B cell (primary cell): ENCODE results near the gene NOP16. TPM values are rescaled to one million over a fixed set of nuclear protein-coding genes. Genes with fewer than 3 reads are reported as not detected.

ENCODE experiments used
- ATAC-seq: fragments of 200-7000 bp; cut with Tn5 transposase; one replicate; pipeline ENCODE4 v1.10.0; 2021; ENCODE audit warnings: low read depth, mild to moderate bottlenecking, moderate number of reproducible peaks, moderate library complexity
- CTCF ChIA-PET: fragments of 350-600 bp; sonication (Branson Sonifier 250); formaldehyde crosslinking; loops from one replicate; lab custom pipeline; 2021; ENCODE audit warnings: antibody characterized with exemption, inconsistent platforms; lab: Charles Lee
- POLR2A ChIA-PET: fragments of 350-600 bp; sonication (Branson Sonifier 250); formaldehyde crosslinking; loops from one replicate; lab custom pipeline; 2021; ENCODE audit warnings: antibody characterized with exemption; lab: Charles Lee
- DNase-seq: peaks from one replicate; pipeline ENCODE4 v3.0.0; 2013
- H2AFZ ChIP-seq: 2 replicates; pipeline ENCODE4 v1.6.1; 2012; ENCODE audit warnings: mild to moderate bottlenecking, low read depth, low read length; ENCODE audit not compliant: insufficient read depth, poor library complexity, severe bottlenecking
- H3K27ac ChIP-seq, 2 donors: 1 replicate in 1 of 2; 2 replicates in 1 of 2; pipeline ENCODE4 v1.5.1; 2012 to 2013; ENCODE audit warnings: low read length in 2 of 2, mild to moderate bottlenecking in 2 of 2, moderate library complexity in 1 of 2
- H3K27me3 ChIP-seq, 4 experiments: fragments of 200-600 bp in 1 of 4; sonication (generic) in 1 of 4; replicated peaks in 1 of 4; 1 replicate in 2 of 4; 2 replicates in 2 of 4; pipeline versions ENCODE4 v1.6.1 to v1.7.0; 2013 to 2016; ENCODE audit warnings: low read length in 3 of 4, mild to moderate bottlenecking in 2 of 4, mixed read lengths in 1 of 4, moderate library complexity in 1 of 4; ENCODE audit not compliant: insufficient read depth in 4 of 4, control insufficient read depth in 3 of 4; ENCODE audit errors: control extremely low read depth in 1 of 4
- H3K36me3 ChIP-seq, 2 experiments: replicated peaks in 1 of 2; 1 replicate in 1 of 2; 2 replicates in 1 of 2; pipeline versions ENCODE4 v1.6.1 to v1.7.1; 2013; ENCODE audit warnings: low read length in 1 of 2; ENCODE audit not compliant: insufficient read depth in 2 of 2, control insufficient read depth in 1 of 2; ENCODE audit errors: control extremely low read depth in 1 of 2, extremely low read depth in 1 of 2
- H3K4me1 ChIP-seq, 2 donors: fragments of 200-600 bp in 1 of 2; sonication (generic) in 1 of 2; 1 replicate in 1 of 2; 2 replicates in 1 of 2; pipeline versions ENCODE4 v1.5.1 to v1.6.1; 2013 to 2017; ENCODE audit warnings: low read length in 2 of 2; ENCODE audit not compliant: control insufficient read depth in 2 of 2, insufficient read depth in 2 of 2
- H3K4me2 ChIP-seq: replicated peaks from 2 replicates; pipeline ENCODE3; 2012; ENCODE audit warnings: mild to moderate bottlenecking, low read depth, low read length; ENCODE audit not compliant: poor library complexity, severe bottlenecking
- H3K4me3 ChIP-seq, 5 experiments: fragments of 200-600 bp in 1 of 5; sonication (generic) in 1 of 5; 1 replicate in 3 of 5; 2 replicates in 2 of 5; pipeline versions ENCODE4 v1.5.1 to v1.7.0; 2011 to 2016; ENCODE audit warnings: low read length in 4 of 5, mild to moderate bottlenecking in 4 of 5, low read depth in 2 of 5, control low read depth in 1 of 5, moderate library complexity in 1 of 5; ENCODE audit not compliant: insufficient read depth in 1 of 5; ENCODE audit errors: control extremely low read depth in 1 of 5, extremely low read depth in 1 of 5
- H3K79me2 ChIP-seq: fragments of 200-600 bp; sonication (generic); one replicate; pipeline ENCODE4 v1.6.0; 2016; ENCODE audit warnings: low read length; ENCODE audit not compliant: control insufficient read depth, insufficient read depth
- H3K9ac ChIP-seq: fragments of 200-600 bp; sonication (generic); 2 replicates; pipeline ENCODE4 v1.6.1; 2017; ENCODE audit warnings: mild to moderate bottlenecking, low read length, moderate library complexity
- H3K9me3 ChIP-seq, 3 donors: one replicate each; pipeline versions ENCODE4 v1.6.1 to v1.7.1; 2013; ENCODE audit warnings: low read length in 2 of 3; ENCODE audit not compliant: control insufficient read depth in 2 of 3, insufficient read depth in 1 of 3; ENCODE audit errors: control extremely low read depth in 1 of 3
- H4K20me1 ChIP-seq: 2 replicates; pipeline ENCODE4 v1.6.0; 2012; ENCODE audit warnings: mild to moderate bottlenecking, low read length; ENCODE audit not compliant: insufficient read depth, control insufficient read depth, poor library complexity, severe bottlenecking
- H3K27ac Mint-ChIP-seq: one replicate; pipeline ENCODE4 v1.8.0; 2021; ENCODE audit warnings: mixed read lengths
- H3K27me3 Mint-ChIP-seq: one replicate; pipeline ENCODE4 v1.8.0; 2021; ENCODE audit warnings: mixed read lengths
- H3K4me1 Mint-ChIP-seq: one replicate; pipeline ENCODE4 v1.8.0; 2021; ENCODE audit warnings: mixed read lengths
- H3K4me3 Mint-ChIP-seq: one replicate; pipeline ENCODE4 v1.8.0; 2021; ENCODE audit warnings: mixed read lengths
- H3K9me3 Mint-ChIP-seq: one replicate; pipeline ENCODE4 v1.8.0; 2022; ENCODE audit warnings: mixed read lengths; ENCODE audit not compliant: insufficient read depth
- CTCF ChIP-seq: fragments of 200-600 bp; IDR thresholded peaks from one replicate; pipeline ENCODE4 v1.8.0; 2022; ENCODE audit warnings: antibody characterized with exemption, mild to moderate bottlenecking
- EZH2 ChIP-seq: IDR thresholded peaks from 2 replicates; pipeline ENCODE4 v1.6.1; 2012; ENCODE audit warnings: borderline replicate concordance, low read depth, mild to moderate bottlenecking, moderate library complexity, low read length; ENCODE audit not compliant: insufficient read depth, poor library complexity, severe bottlenecking
- WGBS: methylation state at CpG from one replicate; pipeline ENCODE4 v1.1.5; 2013; ENCODE audit warnings: missing lambda C conversion rate; ENCODE audit not compliant: insufficient coverage; 5-methylcytosine and 5-hydroxymethylcytosine counted together
- intact Hi-C: fragments of 100-400 bp; cut with micrococcal nuclease; formaldehyde crosslinking; loops from one replicate; pipeline ENCODE4 v1.10.0; 2022
- polyA plus RNA-seq: library from polyadenylated mRNA; depleted of rRNA; stranded (reverse); fragments of >200 nt; gene quantifications from 2 replicates; pipeline ENCODE4 v1.2.3, GENCODE V29; 2012
- total RNA-seq, 2 donors: library from RNA; stranded (reverse); fragments of 120-200 nt in 1 of 2; gene quantifications; 1 replicate in 1 of 2; 2 replicates in 1 of 2; pipeline versions ENCODE4 v1.2.3 to v1.2.4, GENCODE V29; 2013 to 2022

NOP16 gene
- total and polyA plus RNA-seq, 2 donors (not counting 1 experiment from before 2014, with no cell fraction given) = 25.0 to 27.8 TPM

- no peak overlapping the region for H3K27ac Mint-ChIP-seq
- H3K4me2 ChIP-seq = no peak overlapping the region
Measured at GRCh38 chr5:176412517-176413254, 24.3 kb upstream of the NOP16 start.

More at GRCh38 chr5:176412517-176413254, 24.3 kb upstream of the NOP16 start:
- Mint-ChIP-seq H3K4me3 (no peak overlapping the region), H3K4me1 (peaks cover 21% of the 10 kb centered on the region), H3K27me3 (no peaks in the 10 kb centered on the region), H3K9me3 (no peaks in the 10 kb centered on the region)
- no peak overlapping the region for H3K27ac ChIP-seq
- H3K27me3 ChIP-seq = no peaks in the 10 kb centered on the region
- no peak overlapping the region for H2AFZ ChIP-seq
- H3K9ac ChIP-seq = no peak overlapping the region
- peaks cover 8% of the 10 kb centered on the region for H4K20me1 ChIP-seq
- intact Hi-C loops = no loop called here
- DNase-seq (no peak), ATAC-seq (no peak)
- H3K79me2 ChIP-seq = peaks cover 20% of the 10 kb centered on the region
- H3K4me1 ChIP-seq = peaks cover 14 to 19% of the 10 kb centered on the region in 2 donors
- ChIA-PET CTCF (no interaction called here), POLR2A (no interaction called here)
- H3K36me3 ChIP-seq = peaks cover 0 to 6% of the 10 kb centered on the region in 2 experiments
- TF ChIP-seq CTCF (no peak), EZH2 (no peak)
- no peak overlapping the region for H3K4me3 ChIP-seq
- 97% methylated on average over 10 of the region's 10 CpGs for WGBS
- H3K9me3 ChIP-seq = no peaks in the 10 kb centered on the region
